ENCODE measurements around the gene ANK2. TPM values are rescaled to one million over a fixed set of nuclear protein-coding genes. Genes with fewer than 3 reads are reported as not detected.

ANK2 gene
- total RNA-seq, 1 donor from 2014 or later = 11.1 TPM

DNA sequence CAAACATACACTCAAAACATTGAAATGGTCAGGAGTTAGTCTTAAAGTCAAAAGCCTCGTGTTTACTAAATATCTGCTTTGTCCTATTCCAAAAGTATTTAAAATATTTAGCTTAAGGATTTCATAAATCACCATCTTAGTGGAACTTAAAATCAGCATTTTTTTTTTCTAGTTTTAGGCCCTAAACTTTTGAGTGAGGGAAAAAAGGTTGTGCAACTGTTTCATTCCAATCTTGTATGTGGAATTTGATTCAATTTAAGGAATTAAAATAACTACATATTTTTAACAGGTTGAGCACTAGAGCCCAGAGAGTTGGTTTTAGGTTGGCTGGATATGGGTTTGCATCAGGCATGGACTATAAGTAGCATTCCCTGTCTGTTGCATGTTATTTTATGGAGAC lies 35.7 kb upstream of the ANK2 start:
- TF ChIP-seq, protein P1, sequence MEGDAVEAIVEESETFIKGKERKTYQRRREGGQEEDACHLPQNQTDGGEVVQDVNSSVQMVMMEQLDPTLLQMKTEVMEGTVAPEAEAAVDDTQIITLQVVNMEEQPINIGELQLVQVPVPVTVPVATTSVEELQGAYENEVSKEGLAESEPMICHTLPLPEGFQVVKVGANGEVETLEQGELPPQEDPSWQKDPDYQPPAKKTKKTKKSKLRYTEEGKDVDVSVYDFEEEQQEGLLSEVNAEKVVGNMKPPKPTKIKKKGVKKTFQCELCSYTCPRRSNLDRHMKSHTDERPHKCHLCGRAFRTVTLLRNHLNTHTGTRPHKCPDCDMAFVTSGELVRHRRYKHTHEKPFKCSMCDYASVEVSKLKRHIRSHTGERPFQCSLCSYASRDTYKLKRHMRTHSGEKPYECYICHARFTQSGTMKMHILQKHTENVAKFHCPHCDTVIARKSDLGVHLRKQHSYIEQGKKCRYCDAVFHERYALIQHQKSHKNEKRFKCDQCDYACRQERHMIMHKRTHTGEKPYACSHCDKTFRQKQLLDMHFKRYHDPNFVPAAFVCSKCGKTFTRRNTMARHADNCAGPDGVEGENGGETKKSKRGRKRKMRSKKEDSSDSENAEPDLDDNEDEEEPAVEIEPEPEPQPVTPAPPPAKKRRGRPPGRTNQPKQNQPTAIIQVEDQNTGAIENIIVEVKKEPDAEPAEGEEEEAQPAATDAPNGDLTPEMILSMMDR (IDR thresholded peaks at IDR 0.05; ENCODE audit: unreplicated experiment) = no peak
- Mint-ChIP-seq H3K4me3 (ENCODE audit: low read depth) (no peak overlapping the region), H3K4me1 (ENCODE audit: low read depth) (peaks cover 8% of the 10 kb centered on the region), H3K9me3 (ENCODE audit: low read depth) (no peaks in the 10 kb centered on the region), H3K36me3 (ENCODE audit: insufficient read depth) (no peaks in the 10 kb centered on the region), H3K27ac (no peak overlapping the region), H3K27me3 (no peaks in the 10 kb centered on the region)
- no peak for DNase-seq (ENCODE audit: low spot score, unreplicated experiment)

DNA sequence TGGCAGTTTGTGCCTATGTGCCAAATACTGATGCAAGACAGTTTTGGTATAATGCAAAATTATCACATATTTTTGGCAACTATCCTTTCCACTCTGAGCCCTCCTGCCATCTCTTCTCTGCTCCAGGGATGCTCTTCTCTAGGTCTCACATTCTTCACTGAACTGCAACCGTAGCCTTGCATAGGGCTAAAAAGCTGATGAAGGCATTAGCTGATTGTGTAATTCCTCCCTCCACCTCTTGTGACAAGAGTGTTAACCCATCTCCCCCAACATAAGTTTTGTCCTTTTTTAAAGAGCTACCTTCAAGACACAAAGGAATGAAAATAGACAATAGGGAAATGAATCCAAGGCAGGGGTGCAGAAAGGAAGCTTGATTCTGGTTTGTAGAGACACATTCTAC lies 33.1 kb upstream of the ANK2 start:
- Mint-ChIP-seq H3K4me3 (ENCODE audit: low read depth) (no peak overlapping the region), H3K27me3 (no peaks in the 10 kb centered on the region), H3K9me3 (ENCODE audit: low read depth) (no peaks in the 10 kb centered on the region), H3K36me3 (ENCODE audit: insufficient read depth) (no peaks in the 10 kb centered on the region), H3K27ac (no peak overlapping the region), H3K4me1 (ENCODE audit: low read depth) (peaks cover 4% of the 10 kb centered on the region)
- TF ChIP-seq, protein P1 (IDR thresholded peaks at IDR 0.05; ENCODE audit: unreplicated experiment) = no peak
- DNase-seq (ENCODE audit: low spot score, unreplicated experiment) = no peak

DNA sequence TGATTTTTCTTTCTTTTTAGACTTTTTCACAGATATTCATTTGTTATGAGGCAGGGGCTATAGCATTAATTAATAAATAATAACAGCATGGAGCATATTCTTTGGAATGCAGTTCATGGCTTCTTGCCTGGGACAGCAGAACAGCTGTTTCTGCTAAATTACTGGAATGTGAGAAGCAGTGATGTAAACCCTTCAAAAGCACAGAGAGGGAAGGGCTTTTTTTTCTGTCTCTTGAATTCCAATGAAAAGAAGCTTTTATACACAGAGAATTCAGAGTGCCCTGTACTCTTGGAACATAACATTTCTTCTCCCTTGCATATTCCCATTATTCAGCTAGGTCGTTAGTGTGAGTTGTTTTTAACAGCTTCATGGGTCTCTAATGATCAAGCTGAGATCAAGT lies 28.5 kb upstream of the ANK2 start:
- Mint-ChIP-seq H3K36me3 (ENCODE audit: insufficient read depth) (no peaks in the 10 kb centered on the region), H3K4me3 (ENCODE audit: low read depth) (no peak overlapping the region), H3K27me3 (no peaks in the 10 kb centered on the region), H3K27ac (no peak overlapping the region), H3K9me3 (ENCODE audit: low read depth) (no peaks in the 10 kb centered on the region), H3K4me1 (ENCODE audit: low read depth) (no peaks in the 10 kb centered on the region)
- TF ChIP-seq, protein P1 (IDR thresholded peaks at IDR 0.05; ENCODE audit: unreplicated experiment) = no peak
- no peak for DNase-seq (ENCODE audit: low spot score, unreplicated experiment)

DNA sequence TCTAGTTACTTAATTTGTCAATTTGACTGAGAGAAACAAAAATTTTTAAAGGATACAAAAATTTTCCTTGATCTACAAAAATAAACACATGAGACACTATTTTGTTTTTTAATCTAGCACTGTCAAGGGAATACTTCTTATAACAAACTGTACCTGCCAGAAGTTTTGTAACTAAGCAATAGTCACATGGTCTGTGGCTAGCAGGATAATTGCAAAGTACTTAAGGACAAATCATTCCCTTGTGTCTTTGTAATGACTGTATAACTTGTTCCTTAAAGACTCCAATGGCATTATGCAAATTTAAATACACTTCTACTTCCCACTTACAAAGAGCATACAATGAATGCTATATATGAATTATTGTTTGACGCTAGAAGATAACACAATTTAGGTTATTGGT lies 25.1 kb upstream of the ANK2 start:
- Mint-ChIP-seq H3K9me3 (ENCODE audit: low read depth) (no peaks in the 10 kb centered on the region), H3K27ac (no peak overlapping the region), H3K4me1 (ENCODE audit: low read depth) (peaks cover 3% of the 10 kb centered on the region), H3K36me3 (ENCODE audit: insufficient read depth) (no peaks in the 10 kb centered on the region), H3K27me3 (no peaks in the 10 kb centered on the region), H3K4me3 (ENCODE audit: low read depth) (no peak overlapping the region)
- TF ChIP-seq, protein P1 (IDR thresholded peaks at IDR 0.05; ENCODE audit: unreplicated experiment) = no peak
- DNase-seq (ENCODE audit: low spot score, unreplicated experiment) = no peak

DNA sequence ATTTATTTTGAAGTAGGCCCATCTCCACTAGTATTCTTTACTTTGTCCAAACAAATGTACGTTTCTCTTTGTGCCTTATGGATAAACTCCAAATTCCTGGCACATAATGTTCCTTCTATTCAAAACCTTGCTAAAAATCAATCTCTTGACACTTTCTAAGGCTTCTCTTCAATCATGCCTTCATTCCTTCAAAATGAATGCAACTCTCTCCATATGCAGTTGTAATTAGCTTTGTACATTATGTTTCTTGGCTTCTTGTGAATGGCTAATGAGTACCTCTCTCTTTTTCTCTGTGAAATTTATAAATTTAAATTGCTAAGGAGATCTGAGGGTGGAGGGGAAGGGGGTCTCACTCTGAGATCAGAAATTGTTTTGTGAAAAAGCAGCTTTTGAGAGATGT lies 24.0 kb upstream of the ANK2 start:
- Mint-ChIP-seq H3K4me3 (ENCODE audit: low read depth) (no peak overlapping the region), H3K4me1 (ENCODE audit: low read depth) (peaks cover 3% of the 10 kb centered on the region), H3K27ac (no peak overlapping the region), H3K27me3 (no peaks in the 10 kb centered on the region), H3K36me3 (ENCODE audit: insufficient read depth) (no peaks in the 10 kb centered on the region), H3K9me3 (ENCODE audit: low read depth) (no peaks in the 10 kb centered on the region)
- TF ChIP-seq, protein P1 (IDR thresholded peaks at IDR 0.05; ENCODE audit: unreplicated experiment) = no peak
- no peak for DNase-seq (ENCODE audit: low spot score, unreplicated experiment)
